HEK293 (cell line): Measurements from ENCODE around the gene ATXN10.

Experiments
- CTCF ChIP-seq: fragments of 450-650 bp; formaldehyde crosslinking; IDR thresholded peaks from 2 replicates; pipeline ENCODE4 v1.5.1; 2016; ENCODE audit warnings: missing biosample characterization, missing genetic modification characterization
- HOXA7 ChIP-seq: sonication (generic); formaldehyde crosslinking; IDR thresholded peaks from 2 replicates; pipeline ENCODE4 v1.8.1; 2022; ENCODE audit warnings: missing genetic modification reagents, borderline replicate concordance
- KLF7 ChIP-seq: fragments of 450-650 bp; formaldehyde crosslinking; IDR thresholded peaks from 2 replicates; pipeline ENCODE4 v1.5.1; 2016; ENCODE audit warnings: missing biosample characterization, missing genetic modification characterization, borderline replicate concordance
- PRDM6 ChIP-seq: fragments of 450-650 bp; formaldehyde crosslinking; IDR thresholded peaks from 2 replicates; pipeline ENCODE4 v1.5.1; 2017; ENCODE audit warnings: missing biosample characterization, missing genetic modification characterization
- ZNF623 ChIP-seq: fragments of 450-650 bp; formaldehyde crosslinking; IDR thresholded peaks from 2 replicates; pipeline ENCODE4 v1.5.1; 2016; ENCODE audit warnings: missing biosample characterization, missing genetic modification characterization
- ZNF747 ChIP-seq: fragments of 450-650 bp; formaldehyde crosslinking; IDR thresholded peaks from 2 replicates; pipeline ENCODE4 v1.5.1; 2016; ENCODE audit warnings: missing biosample characterization, missing genetic modification characterization

DNA sequence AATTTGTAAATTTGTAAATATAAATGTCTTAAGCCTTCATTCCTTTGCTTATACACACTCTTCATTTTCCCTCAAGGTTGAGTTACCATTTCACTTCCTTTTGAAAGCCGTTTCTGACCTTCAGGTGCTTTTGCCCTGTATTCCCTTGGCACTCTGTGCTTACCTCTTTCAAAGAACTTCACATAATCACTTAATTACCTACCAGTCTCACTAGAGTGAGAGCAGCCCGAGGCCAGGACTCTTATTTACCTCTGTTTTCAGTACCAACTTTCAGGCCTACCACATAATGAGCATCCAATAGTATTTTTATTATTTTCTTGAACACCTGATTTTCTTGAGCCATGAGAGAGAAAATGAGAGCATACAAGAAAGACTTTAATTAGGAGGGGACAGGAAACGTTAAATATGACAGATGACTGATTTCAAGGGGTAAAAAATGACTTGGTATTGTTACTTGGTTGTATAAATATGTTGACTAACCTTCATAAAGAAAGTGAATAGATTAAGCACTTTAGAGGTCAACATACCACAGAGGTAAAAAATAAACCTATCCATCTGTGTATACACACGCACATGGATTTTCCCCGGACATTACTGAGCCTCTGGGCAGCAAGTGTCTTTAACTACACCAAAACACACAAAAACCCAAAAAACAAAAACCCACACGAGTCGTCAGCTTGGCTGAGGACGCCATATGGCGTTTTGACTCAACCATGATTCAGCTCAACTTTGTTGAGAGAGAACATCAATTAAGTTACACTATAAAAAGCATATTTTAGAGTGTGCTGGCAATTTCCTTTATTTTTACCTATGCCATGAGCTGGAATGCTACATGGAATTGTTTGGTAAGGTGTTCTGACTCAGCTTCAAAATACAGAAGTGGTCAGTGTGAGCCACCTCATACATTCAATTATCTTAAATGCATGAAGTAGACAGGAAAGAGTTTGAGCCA lies 7.6 kb downstream of the ATXN10 start:
- TF ChIP-seq HOXA7, result no peak
- TF ChIP-seq CTCF (tag by site-specific recombination), result no peak
- no peak for TF ChIP-seq KLF7 (tag by site-specific recombination)
- peak; percentile 47 for TF ChIP-seq PRDM6 (tag by site-specific recombination)
- no peak for TF ChIP-seq ZNF747
- no peak for TF ChIP-seq ZNF623 (tag by site-specific recombination)
